HepG2 (cell line): Measurements from ENCODE around the gene MRPL10. TPM values are rescaled to one million over a fixed set of nuclear protein-coding genes. Genes with fewer than 3 reads are reported as not detected.

ENCODE experiments used
- ATAC-seq: fragments of 200-7000 bp; cut with Tn5 transposase; 3 replicates; pipeline ENCODE4 v1.9.1; 2020; ENCODE audit warnings: mild to moderate bottlenecking, moderate library complexity
- BruUV-seq: library from RNA; stranded (reverse); fragments of 400-500 nt; replicated peaks from 2 replicates; lab custom pipeline; 2021; lab: Mats Ljungman, UMichigan
- CTCF ChIA-PET: fragments of 300-600 bp; formaldehyde crosslinking; extraction: SDS; loops from one replicate; lab custom pipeline; 2021; ENCODE audit warnings: low total read pairs, inconsistent platforms, low intra/inter-chr PET ratio; lab: Yijun Ruan, JAX
- POLR2A ChIA-PET: fragments of 350-600 bp; sonication (Branson Sonifier 250); formaldehyde crosslinking; loops from one replicate; lab custom pipeline; 2020; ENCODE audit warnings: antibody characterized with exemption, inconsistent platforms; lab: Yijun Ruan, JAX
- DNase-seq: peaks from one replicate; pipeline ENCODE4 v3.0.0-alpha.2; 2015; ENCODE audit warnings: low spot score
- FAIRE-seq: peaks from 3 replicates; lab custom pipeline; 2011; peaks lifted over from hg19 to GRCh38; lab: Jason Lieb, UNC
- H2AFZ ChIP-seq: one replicate; pipeline ENCODE4 v1.6.1; 2011; ENCODE audit warnings: low read length, inconsistent platforms
- H3K27ac ChIP-seq: fragments of 300-600 bp; 3 replicates; pipeline ENCODE4 v1.8.0; 2011; ENCODE audit warnings: mixed run types, mild to moderate bottlenecking, mixed read lengths, low read length, inconsistent platforms; ENCODE audit not compliant: insufficient read depth; ENCODE audit errors: extremely low read length
- H3K27me3 ChIP-seq, 2 experiments: fragments of 200-600 bp in 1 of 2; 2 replicates in 1 of 2; 3 replicates in 1 of 2; pipeline versions ENCODE4 v1.6.0 to v1.8.0; 2011; ENCODE audit warnings: low read length in 2 of 2, mild to moderate bottlenecking in 2 of 2, moderate library complexity in 2 of 2, inconsistent platforms in 1 of 2; ENCODE audit not compliant: insufficient read depth in 2 of 2, control insufficient read depth in 1 of 2
- H3K36me3 ChIP-seq, 2 experiments: fragments of 200-600 bp in 1 of 2; replicated peaks in 1 of 2; 2 replicates in 1 of 2; 3 replicates in 1 of 2; pipeline versions ENCODE4 v1.5.1 to v1.8.0; 2011; ENCODE audit warnings: low read length in 2 of 2, inconsistent platforms in 1 of 2; ENCODE audit not compliant: insufficient read depth in 2 of 2, control insufficient read depth in 1 of 2
- H3K4me1 ChIP-seq: 2 replicates; pipeline ENCODE4 v1.5.1; 2012; ENCODE audit warnings: low read length, inconsistent platforms; ENCODE audit not compliant: insufficient read depth
- H3K4me2 ChIP-seq: 2 replicates; pipeline ENCODE4 v1.6.0; 2011; ENCODE audit warnings: low read depth, low read length, inconsistent platforms
- H3K4me3 ChIP-seq, 3 experiments: fragments of 200-600 bp in 1 of 3; sonication (generic), shearing (Covaris generic) in 1 of 3; replicated peaks in 1 of 3; 2 replicates each; pipeline ENCODE4 v1.5.1; 2011 to 2016; ENCODE audit warnings: low read length in 3 of 3, inconsistent platforms in 2 of 3, low read depth in 2 of 3, mild to moderate bottlenecking in 2 of 3, control low read depth in 1 of 3, mixed read lengths in 1 of 3; ENCODE audit not compliant: insufficient read depth in 1 of 3
- H3K79me2 ChIP-seq: one replicate; pipeline ENCODE4 v1.6.1; 2011; ENCODE audit warnings: low read length, inconsistent platforms; ENCODE audit not compliant: insufficient read depth
- H3K9ac ChIP-seq: 2 replicates; pipeline ENCODE4 v1.6.0; 2011; ENCODE audit warnings: mild to moderate bottlenecking, low read depth, low read length, inconsistent platforms; ENCODE audit not compliant: insufficient read depth
- H3K9me3 ChIP-seq: 2 replicates; pipeline ENCODE4 v1.5.1; 2012; ENCODE audit warnings: mild to moderate bottlenecking, low read length
- H4K20me1 ChIP-seq: 2 replicates; pipeline ENCODE4 v1.6.0; 2011; ENCODE audit warnings: inconsistent platforms, mild to moderate bottlenecking, low read length, moderate library complexity; ENCODE audit not compliant: insufficient read depth
- DNMT3B ChIP-seq: conservative IDR thresholded peaks from 2 replicates; pipeline ENCODE4 v1.6.1; 2016; ENCODE audit warnings: missing biosample characterization, control low read depth
- HOXA5 ChIP-seq: sonication (generic); formaldehyde crosslinking; IDR thresholded peaks from 2 replicates; pipeline ENCODE4 v1.4.0; 2020; ENCODE audit warnings: missing genetic modification reagents
- IKZF4 ChIP-seq: sonication (generic); formaldehyde crosslinking; IDR thresholded peaks from 2 replicates; pipeline ENCODE4 v1.5.1; 2020; ENCODE audit warnings: borderline replicate concordance, mild to moderate bottlenecking, low read depth, missing genetic modification reagents; ENCODE audit errors: not compliant biosample characterization
- IKZF5 ChIP-seq: IDR thresholded peaks from 2 replicates; pipeline ENCODE4 v1.6.1; 2018; ENCODE audit warnings: missing genetic modification reagents, mild to moderate bottlenecking, missing compliant biosample characterization
- SMC3 ChIP-seq: IDR thresholded peaks from 2 replicates; pipeline ENCODE4 v1.6.1; 2011; ENCODE audit warnings: low read length, improper control_type of control experiment
- TBL1XR1 ChIP-seq: fragments of 150-350 bp; IDR thresholded peaks from 2 replicates; pipeline ENCODE4 v1.6.1; 2014; ENCODE audit warnings: borderline replicate concordance, low read length; ENCODE audit not compliant: partially characterized antibody
- TEAD3 ChIP-seq: optimal IDR thresholded peaks from 2 replicates; pipeline ENCODE3; 2016; ENCODE audit warnings: borderline replicate concordance
- ZMYM4 ChIP-seq: sonication (generic); formaldehyde crosslinking; IDR thresholded peaks from 2 replicates; pipeline ENCODE4 v1.8.1; 2023; ENCODE audit warnings: mild to moderate bottlenecking, missing genetic modification reagents
- ZNF264 ChIP-seq: sonication (generic); formaldehyde crosslinking; IDR thresholded peaks from 2 replicates; pipeline ENCODE4 v1.4.0; 2020; ENCODE audit warnings: missing genetic modification reagents
- ZNF614 ChIP-seq: IDR thresholded peaks from 2 replicates; pipeline ENCODE4 v1.6.1; 2018; ENCODE audit warnings: missing biosample characterization, missing genetic modification reagents, inconsistent platforms, borderline replicate concordance
- WGBS: methylation state at CpG from one replicate; pipeline ENCODE4 v1.1.6; 2017; ENCODE audit warnings: low lambda C conversion rate; 5-methylcytosine and 5-hydroxymethylcytosine counted together
- in situ Hi-C: cut with HindIII; loops from 2 replicates; pipeline ENCODE4 v1.10.0; 2017; ENCODE audit warnings: low pct_unique_long_range_greater_than_20kb; ENCODE audit not compliant: extremely low pct_ligation_motif_present
- intact Hi-C: fragments of 100-400 bp; cut with micrococcal nuclease; formaldehyde crosslinking; loops from one replicate; pipeline ENCODE4 v1.10.0; 2022; ENCODE audit not compliant: unreplicated experiment
- polyA plus RNA-seq, 8 experiments: library from polyadenylated mRNA; depleted of rRNA in 3 of 8; stranded (reverse) in 7 of 8; unstranded in 1 of 8; fragments of >200 nt; fragmentation: Illumina TruSeq in 4 of 8; extraction: Trizol in 4 of 8; gene quantifications; 2 replicates each; pipeline versions ENCODE4 v1.2.1 to v1.2.3, GENCODE V29; 2011 to 2016; ENCODE audit warnings: low read depth in 4 of 8, missing spikeins in 1 of 8, mixed read lengths in 1 of 8; ENCODE audit not compliant: insufficient read depth in 1 of 8
- total RNA-seq, 5 experiments: library from RNA; depleted of rRNA; stranded (reverse); fragments of >200 nt; fragmentation: Illumina TruSeq; extraction: Trizol; gene quantifications; 2 replicates each; pipeline ENCODE4 v1.2.3, GENCODE V29; 2016; ENCODE audit warnings: low read depth in 1 of 5
- TF ChIP-seq, protein P1 (sequence below): sonication (generic); formaldehyde crosslinking; IDR thresholded peaks from 2 replicates; pipeline ENCODE4 v1.5.0; 2020; ENCODE audit warnings: mild to moderate bottlenecking, missing genetic modification reagents, moderate library complexity
- TF ChIP-seq, protein P2 (sequence below), 2 experiments: sonication (generic) in 1 of 2; formaldehyde crosslinking in 1 of 2; IDR thresholded peaks; 2 replicates each; pipeline versions ENCODE4 v1.4.0 to v1.6.1; 2018 to 2020; ENCODE audit warnings: missing genetic modification reagents in 2 of 2, borderline replicate concordance in 1 of 2, low read depth in 1 of 2, mild to moderate bottlenecking in 1 of 2, missing biosample characterization in 1 of 2

MRPL10 gene
- total and polyA plus RNA-seq, 2 of the 13 experiments (the other 11 are each of a cell fraction or from before 2014, with no cell fraction given), result 56.7 to 149 TPM

DNA sequence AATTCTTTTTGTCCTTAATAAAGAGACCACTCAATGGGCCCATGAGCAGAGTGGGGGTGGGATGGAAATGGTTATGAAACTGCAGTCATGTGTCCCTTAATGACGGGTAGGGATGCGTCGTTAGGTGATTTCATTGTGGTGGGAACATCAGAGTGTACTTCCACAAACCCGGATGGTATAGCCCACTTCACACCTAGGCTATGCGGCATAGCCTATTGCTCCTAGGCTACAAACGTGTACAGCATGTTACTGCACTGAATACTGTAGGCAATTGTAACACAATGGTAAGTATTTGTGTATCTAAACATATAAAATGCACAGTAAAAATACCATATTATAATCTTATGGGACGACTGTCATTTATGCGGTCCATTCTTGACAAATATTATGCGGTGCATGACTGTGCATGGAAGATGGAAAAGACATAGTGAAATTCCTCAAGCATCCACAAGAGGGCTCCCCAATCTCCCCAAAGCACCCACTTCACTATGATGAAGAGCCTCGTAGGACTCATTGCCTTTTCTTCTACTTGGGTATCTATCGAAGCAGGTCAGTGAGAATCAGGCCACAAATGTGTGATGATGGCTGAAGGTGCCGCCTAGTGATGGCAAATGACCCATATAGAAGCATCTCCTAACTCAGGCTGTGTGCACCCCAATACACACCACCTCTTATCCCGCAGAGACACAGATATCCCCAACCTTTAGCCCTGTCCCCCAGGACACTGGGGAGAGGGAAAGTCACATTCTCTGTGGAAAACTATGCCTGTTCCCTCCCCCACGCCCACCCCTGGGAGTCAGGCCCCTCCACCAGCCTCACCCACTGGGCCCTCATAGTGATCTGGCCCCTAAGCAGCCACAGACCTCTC is 54.8 kb downstream of the MRPL10 start (continued):
- TF ChIP-seq, protein P1, sequence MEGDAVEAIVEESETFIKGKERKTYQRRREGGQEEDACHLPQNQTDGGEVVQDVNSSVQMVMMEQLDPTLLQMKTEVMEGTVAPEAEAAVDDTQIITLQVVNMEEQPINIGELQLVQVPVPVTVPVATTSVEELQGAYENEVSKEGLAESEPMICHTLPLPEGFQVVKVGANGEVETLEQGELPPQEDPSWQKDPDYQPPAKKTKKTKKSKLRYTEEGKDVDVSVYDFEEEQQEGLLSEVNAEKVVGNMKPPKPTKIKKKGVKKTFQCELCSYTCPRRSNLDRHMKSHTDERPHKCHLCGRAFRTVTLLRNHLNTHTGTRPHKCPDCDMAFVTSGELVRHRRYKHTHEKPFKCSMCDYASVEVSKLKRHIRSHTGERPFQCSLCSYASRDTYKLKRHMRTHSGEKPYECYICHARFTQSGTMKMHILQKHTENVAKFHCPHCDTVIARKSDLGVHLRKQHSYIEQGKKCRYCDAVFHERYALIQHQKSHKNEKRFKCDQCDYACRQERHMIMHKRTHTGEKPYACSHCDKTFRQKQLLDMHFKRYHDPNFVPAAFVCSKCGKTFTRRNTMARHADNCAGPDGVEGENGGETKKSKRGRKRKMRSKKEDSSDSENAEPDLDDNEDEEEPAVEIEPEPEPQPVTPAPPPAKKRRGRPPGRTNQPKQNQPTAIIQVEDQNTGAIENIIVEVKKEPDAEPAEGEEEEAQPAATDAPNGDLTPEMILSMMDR, result peak; percentile 76
- TF ChIP-seq ZMYM4 (CRISPR knock-in tag) (no peak), TEAD3 (CRISPR knock-in tag) (peak; percentile 16), SMC3 (peak; percentile 90)

- BruUV-seq, result no TSS peak
- Histone ChIP-seq H3K4me2 (no peak overlapping the region), H3K9me3 (no peaks in the 10 kb centered on the region), H3K4me3 (no peak overlapping the region), H3K27me3 (peaks cover 0 to 34% of the 10 kb centered on the region in 2 experiments; a peak in 2 of 5 replicates), H4K20me1 (peaks cover 4% of the 10 kb centered on the region; the same call in 1 of the 2 replicates), H3K9ac (no peak overlapping the region), H3K79me2 (no peaks in the 10 kb centered on the region), H3K36me3 (no peaks in the 10 kb centered on the region), H3K27ac (no peak overlapping the region), H2AFZ (no peak overlapping the region), H3K4me1 (no peaks in the 10 kb centered on the region)
- FAIRE-seq, result no peak
- CTCF ChIA-PET, result no interaction called here
- DNase-seq, result no peak
- in situ Hi-C loops, result no loop called here
- WGBS, result 17% methylated on average over 1 of the region's 1 CpG
- intact Hi-C loops, result no loop called here
- ATAC-seq, result no peak
- POLR2A ChIA-PET, result no interaction called here
- TF ChIP-seq ZNF614 (CRISPR knock-in tag) (no peak), IKZF5 (no peak), HOXA5 (CRISPR knock-in tag) (no peak), DNMT3B (no peak), IKZF4 (no peak), TBL1XR1 (no peak), ZNF264 (CRISPR knock-in tag) (no peak)
- TF ChIP-seq, protein P2, sequence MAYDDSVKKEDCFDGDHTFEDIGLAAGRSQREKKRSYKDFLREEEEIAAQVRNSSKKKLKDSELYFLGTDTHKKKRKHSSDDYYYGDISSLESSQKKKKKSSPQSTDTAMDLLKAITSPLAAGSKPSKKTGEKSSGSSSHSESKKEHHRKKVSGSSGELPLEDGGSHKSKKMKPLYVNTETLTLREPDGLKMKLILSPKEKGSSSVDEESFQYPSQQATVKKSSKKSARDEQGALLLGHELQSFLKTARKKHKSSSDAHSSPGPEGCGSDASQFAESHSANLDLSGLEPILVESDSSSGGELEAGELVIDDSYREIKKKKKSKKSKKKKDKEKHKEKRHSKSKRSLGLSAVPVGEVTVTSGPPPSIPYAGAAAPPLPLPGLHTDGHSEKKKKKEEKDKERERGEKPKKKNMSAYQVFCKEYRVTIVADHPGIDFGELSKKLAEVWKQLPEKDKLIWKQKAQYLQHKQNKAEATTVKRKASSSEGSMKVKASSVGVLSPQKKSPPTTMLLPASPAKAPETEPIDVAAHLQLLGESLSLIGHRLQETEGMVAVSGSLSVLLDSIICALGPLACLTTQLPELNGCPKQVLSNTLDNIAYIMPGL (CRISPR knock-in tag; IDR thresholded peaks at IDR 0.05; ENCODE audit: borderline replicate concordance in 1 of 2, low read depth in 1 of 2), result no peak
These were observed 56.3 kb downstream of the MRPL10 start for GRCh38 chr17:47774987-47775580.
